IPS DF 19.7 (cell line): ENCODE measurements around the gene SLC25A18.

Experiments used
- DNase-seq: peaks from one replicate; pipeline ENCODE4 v3.0.0-alpha.2; 2013; ENCODE audit warnings: low read depth, low spot score

SLC25A18 gene

GRCh38 chr22:17570851-17571631 lies 7.7 kb downstream of the SLC25A18 start:
- no peak for DNase-seq

GRCh38 chr22:17575151-17575550 lies 11.9 kb downstream of the SLC25A18 start:
- no peak for DNase-seq

GRCh38 chr22:17575681-17576080 lies 12.4 kb downstream of the SLC25A18 start:
- DNase-seq, result no peak

GRCh38 chr22:17576470-17576869 lies 13.2 kb downstream of the SLC25A18 start:
- DNase-seq, result no peak

GRCh38 chr22:17578136-17578754 lies 14.9 kb downstream of the SLC25A18 start:
- DNase-seq, result no peak

- DNase-seq, result no peak
These were observed 16.3 kb downstream of the SLC25A18 start for GRCh38 chr22:17579535-17579981.

- DNase-seq, result no peak
These were observed 17.2 kb downstream of the SLC25A18 start for GRCh38 chr22:17580441-17581031.

GRCh38 chr22:17581056-17581455 lies 17.8 kb downstream of the SLC25A18 start:
- DNase-seq, result no peak

- no peak for DNase-seq
These were observed 18.3 kb downstream of the SLC25A18 start for GRCh38 chr22:17581631-17582030.

GRCh38 chr22:17583151-17583550 lies 19.9 kb downstream of the SLC25A18 start:
- DNase-seq, result no peak

- no peak for DNase-seq
These were observed 23.6 kb downstream of the SLC25A18 start for GRCh38 chr22:17586831-17587440.

GRCh38 chr22:17587629-17588028 lies 24.3 kb downstream of the SLC25A18 start:
- no peak for DNase-seq

- no peak for DNase-seq
These were observed 25.3 kb downstream of the SLC25A18 start for GRCh38 chr22:17588606-17589005.

- no peak for DNase-seq
These were observed 26.6 kb downstream of the SLC25A18 start for GRCh38 chr22:17589810-17590375.

- DNase-seq, result no peak
These were observed 27.3 kb downstream of the SLC25A18 start for GRCh38 chr22:17590586-17590985.

- DNase-seq, result no peak
These were observed 28.9 kb downstream of the SLC25A18 start for GRCh38 chr22:17592201-17592600.

GRCh38 chr22:17596226-17596625 lies 32.9 kb downstream of the SLC25A18 start:
- no peak for DNase-seq

- no peak for DNase-seq
These were observed 33.9 kb downstream of the SLC25A18 start for GRCh38 chr22:17597217-17597616.

GRCh38 chr22:17598318-17598717 lies 35.0 kb downstream of the SLC25A18 start:
- DNase-seq, result no peak

GRCh38 chr22:17601031-17601430 lies 37.7 kb downstream of the SLC25A18 start:
- DNase-seq, result no peak

GRCh38 chr22:17603668-17604067 lies 40.4 kb downstream of the SLC25A18 start:
- DNase-seq, result no peak

- no peak for DNase-seq
These were observed 43.2 kb downstream of the SLC25A18 start for GRCh38 chr22:17606496-17606895.
